SK-N-SH treated with all-trans-retinoic acid at 6 μM for 48 hours (cell line): ENCODE measurements around the gene C5AR2.

ENCODE experiments used
- ATAC-seq: fragments of 200-7000 bp; cut with Tn5 transposase; 3 replicates; pipeline ENCODE4 v1.9.1; 2020; ENCODE audit warnings: mild to moderate bottlenecking, moderate library complexity
- ARNTL ChIP-seq: fragments of 450-650 bp; formaldehyde crosslinking; IDR thresholded peaks from 2 replicates; pipeline ENCODE4 v1.5.0; 2020; ENCODE audit warnings: low read depth, mild to moderate bottlenecking, moderate library complexity, borderline replicate concordance
- BACH2 ChIP-seq: fragments of 250-450 bp; sonication (Bioruptor Pico); IDR thresholded peaks from 2 replicates; pipeline ENCODE4 v1.9.0; 2021; ENCODE audit warnings: mild to moderate bottlenecking, borderline replicate concordance
- CSDC2 ChIP-seq: fragments of 250-450 bp; sonication (Bioruptor Pico); IDR thresholded peaks from 2 replicates; pipeline ENCODE4 v1.5.0; 2020; ENCODE audit warnings: mild to moderate bottlenecking, moderate library complexity
- CSRNP3 ChIP-seq: fragments of 250-450 bp; sonication (Bioruptor Pico); IDR thresholded peaks from 2 replicates; pipeline ENCODE4 v1.5.1; 2021; ENCODE audit warnings: mild to moderate bottlenecking, moderate library complexity
- ESRRG ChIP-seq: fragments of 250-450 bp; sonication (Bioruptor Pico); IDR thresholded peaks from 2 replicates; pipeline ENCODE4 v1.6.1; 2021; ENCODE audit warnings: mild to moderate bottlenecking
- GLIS3 ChIP-seq: fragments of 250-450 bp; sonication (Bioruptor Pico); IDR thresholded peaks from 2 replicates; pipeline ENCODE4 v1.5.0; 2020; ENCODE audit warnings: mild to moderate bottlenecking, moderate library complexity
- ISL1 ChIP-seq: fragments of 250-450 bp; sonication (Bioruptor Pico); IDR thresholded peaks from 2 replicates; pipeline ENCODE4 v2.1.2; 2022; ENCODE audit warnings: mild to moderate bottlenecking, moderate library complexity
- OSR1 ChIP-seq: fragments of 250-450 bp; sonication (Bioruptor Pico); IDR thresholded peaks from 2 replicates; pipeline ENCODE4 v1.8.0; 2022; ENCODE audit warnings: moderate library complexity, mild to moderate bottlenecking, inconsistent platforms
- PATZ1 ChIP-seq: fragments of 250-450 bp; sonication (Bioruptor Pico); IDR thresholded peaks from 2 replicates; pipeline ENCODE4 v1.8.0; 2020; ENCODE audit warnings: mild to moderate bottlenecking, moderate library complexity, borderline replicate concordance
- PPARA ChIP-seq: fragments of 250-450 bp; sonication (Bioruptor Pico); IDR thresholded peaks from 2 replicates; pipeline ENCODE4 v1.5.0; 2020; ENCODE audit warnings: mild to moderate bottlenecking, borderline replicate concordance
- SNAI2 ChIP-seq: fragments of 250-450 bp; sonication (Bioruptor Pico); IDR thresholded peaks from 2 replicates; pipeline ENCODE4 v1.5.0; 2020; ENCODE audit warnings: mild to moderate bottlenecking, moderate library complexity
- TCF4 ChIP-seq: fragments of 250-450 bp; sonication (Bioruptor Pico); IDR thresholded peaks from 2 replicates; pipeline ENCODE4 v1.8.0; 2021; ENCODE audit warnings: mild to moderate bottlenecking, moderate library complexity, borderline replicate concordance
- TOX ChIP-seq: fragments of 250-450 bp; sonication (Bioruptor Pico); IDR thresholded peaks from 2 replicates; pipeline ENCODE4 v1.8.0; 2021; ENCODE audit warnings: mild to moderate bottlenecking, moderate library complexity, borderline replicate concordance
- TSHZ2 ChIP-seq: fragments of 250-450 bp; sonication (Bioruptor Pico); IDR thresholded peaks from 2 replicates; pipeline ENCODE4 v1.5.0; 2020; ENCODE audit warnings: mild to moderate bottlenecking, moderate library complexity
- ZC3H10 ChIP-seq: fragments of 250-450 bp; sonication (Bioruptor Pico); IDR thresholded peaks from 2 replicates; pipeline ENCODE4 v1.5.1; 2021; ENCODE audit warnings: mild to moderate bottlenecking, moderate library complexity
- ZFP3 ChIP-seq: fragments of 250-450 bp; sonication (Bioruptor Pico); IDR thresholded peaks from 2 replicates; pipeline ENCODE4 v1.5.0; 2020; ENCODE audit warnings: mild to moderate bottlenecking, moderate library complexity
- ZFP30 ChIP-seq: fragments of 450-650 bp; formaldehyde crosslinking; IDR thresholded peaks from 2 replicates; pipeline ENCODE4 v1.5.0; 2022; ENCODE audit warnings: mild to moderate bottlenecking, moderate library complexity
- ZNF565 ChIP-seq: fragments of 450-650 bp; formaldehyde crosslinking; conservative IDR thresholded peaks from 2 replicates; pipeline ENCODE4 v1.5.0; 2020; ENCODE audit warnings: low read depth, mild to moderate bottlenecking, moderate library complexity
- ZNF70 ChIP-seq: fragments of 450-650 bp; formaldehyde crosslinking; IDR thresholded peaks from 2 replicates; pipeline ENCODE4 v1.5.0; 2020; ENCODE audit warnings: mild to moderate bottlenecking, moderate library complexity
- ZNF8 ChIP-seq: fragments of 450-650 bp; formaldehyde crosslinking; IDR thresholded peaks from 2 replicates; pipeline ENCODE4 v1.5.0; 2020; ENCODE audit warnings: mild to moderate bottlenecking, moderate library complexity
- TF ChIP-seq, protein P1 (sequence below): fragments of 250-450 bp; sonication (Bioruptor Pico); IDR thresholded peaks from 2 replicates; pipeline ENCODE4 v1.5.1; 2020; ENCODE audit warnings: low read depth, mild to moderate bottlenecking, moderate library complexity
- TF ChIP-seq, protein P2 (sequence below): fragments of 250-450 bp; sonication (Bioruptor Pico); IDR thresholded peaks from 2 replicates; pipeline ENCODE4 v1.8.0; 2021; ENCODE audit warnings: low read depth, mild to moderate bottlenecking, moderate library complexity, borderline replicate concordance

Gene C5AR2

GRCh38 chr19:47348819-47349795 lies 17.1 kb downstream of the C5AR2 start, which contains the start of gene DHX34:
DHX34 (plus strand) TSS chr19:47349315; CDS start chr19:47353031, 3,716 bp downstream.
- ATAC-seq = peak; percentile 97
- no peak for TF ChIP-seq TOX (CRISPR knock-in tag)
- TF ChIP-seq ZNF70 = no peak
- TF ChIP-seq, protein P1, sequence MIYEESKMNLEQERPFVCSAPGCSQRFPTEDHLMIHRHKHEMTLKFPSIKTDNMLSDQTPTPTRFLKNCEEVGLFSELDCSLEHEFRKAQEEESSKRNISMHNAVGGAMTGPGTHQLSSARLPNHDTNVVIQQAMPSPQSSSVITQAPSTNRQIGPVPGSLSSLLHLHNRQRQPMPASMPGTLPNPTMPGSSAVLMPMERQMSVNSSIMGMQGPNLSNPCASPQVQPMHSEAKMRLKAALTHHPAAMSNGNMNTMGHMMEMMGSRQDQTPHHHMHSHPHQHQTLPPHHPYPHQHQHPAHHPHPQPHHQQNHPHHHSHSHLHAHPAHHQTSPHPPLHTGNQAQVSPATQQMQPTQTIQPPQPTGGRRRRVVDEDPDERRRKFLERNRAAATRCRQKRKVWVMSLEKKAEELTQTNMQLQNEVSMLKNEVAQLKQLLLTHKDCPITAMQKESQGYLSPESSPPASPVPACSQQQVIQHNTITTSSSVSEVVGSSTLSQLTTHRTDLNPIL (CRISPR knock-in tag) = no peak
- no peak for TF ChIP-seq ESRRG (CRISPR knock-in tag)
- TF ChIP-seq ZNF565 (CRISPR knock-in tag) = no peak
- TF ChIP-seq TSHZ2 (CRISPR knock-in tag) = no peak
- TF ChIP-seq CSRNP3 (CRISPR knock-in tag) = no peak
- TF ChIP-seq ZNF8 (CRISPR knock-in tag) = no peak
- no peak for TF ChIP-seq TCF4 (CRISPR knock-in tag)
- no peak for TF ChIP-seq CSDC2
- TF ChIP-seq BACH2 (CRISPR knock-in tag) = no peak
- no peak for TF ChIP-seq ZC3H10 (CRISPR knock-in tag)
- TF ChIP-seq PATZ1 = no peak
- TF ChIP-seq, protein P2, sequence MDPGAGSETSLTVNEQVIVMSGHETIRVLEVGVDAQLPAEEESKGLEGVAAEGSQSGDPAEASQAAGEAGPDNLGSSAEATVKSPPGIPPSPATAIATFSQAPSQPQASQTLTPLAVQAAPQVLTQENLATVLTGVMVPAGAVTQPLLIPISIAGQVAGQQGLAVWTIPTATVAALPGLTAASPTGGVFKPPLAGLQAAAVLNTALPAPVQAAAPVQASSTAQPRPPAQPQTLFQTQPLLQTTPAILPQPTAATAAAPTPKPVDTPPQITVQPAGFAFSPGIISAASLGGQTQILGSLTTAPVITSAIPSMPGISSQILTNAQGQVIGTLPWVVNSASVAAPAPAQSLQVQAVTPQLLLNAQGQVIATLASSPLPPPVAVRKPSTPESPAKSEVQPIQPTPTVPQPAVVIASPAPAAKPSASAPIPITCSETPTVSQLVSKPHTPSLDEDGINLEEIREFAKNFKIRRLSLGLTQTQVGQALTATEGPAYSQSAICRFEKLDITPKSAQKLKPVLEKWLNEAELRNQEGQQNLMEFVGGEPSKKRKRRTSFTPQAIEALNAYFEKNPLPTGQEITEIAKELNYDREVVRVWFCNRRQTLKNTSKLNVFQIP (CRISPR knock-in tag) = no peak

DNA sequence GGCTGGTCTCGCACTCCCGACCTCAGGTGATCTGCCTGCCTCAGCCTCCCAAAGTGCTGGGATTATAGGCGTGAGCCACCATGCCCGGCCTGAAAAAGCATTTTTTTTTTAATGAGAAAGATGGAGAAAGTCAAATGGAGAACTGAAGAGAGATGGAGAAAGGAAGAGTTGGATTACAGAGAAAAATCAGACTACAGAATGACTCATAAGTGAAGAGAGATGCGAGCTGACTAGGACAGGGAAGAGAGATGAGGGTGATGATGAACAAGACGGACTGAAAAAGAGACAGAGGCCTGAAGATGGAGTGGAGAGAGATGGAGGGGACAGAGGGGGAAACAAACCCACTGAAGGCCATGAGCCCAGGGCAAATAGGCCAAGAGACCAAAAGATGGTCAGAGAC lies 18.7 kb downstream of the C5AR2 start:
- no peak for TF ChIP-seq GLIS3 (CRISPR knock-in tag)
- TF ChIP-seq, all 23 proteins: peak for 0
- ATAC-seq = no peak

DNA sequence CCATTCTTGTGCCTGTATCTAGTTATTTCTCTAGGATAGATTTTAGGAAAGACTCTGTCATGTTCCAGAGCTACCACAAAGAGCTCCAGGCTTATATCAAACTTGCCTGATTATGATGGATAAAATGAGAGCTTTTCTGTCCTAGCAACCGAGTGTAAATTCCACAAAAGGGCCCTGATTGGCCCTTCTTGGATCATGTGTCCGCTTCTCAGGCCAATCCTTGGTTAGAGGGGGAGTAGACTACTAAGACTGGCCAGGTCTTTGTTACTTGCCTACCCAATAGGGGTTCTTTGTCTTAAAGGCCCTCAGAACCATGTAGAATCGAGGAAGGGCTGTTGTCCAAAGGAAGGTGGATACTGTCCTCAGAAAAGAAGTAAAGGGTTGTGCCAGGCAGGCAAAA lies 19.6 kb downstream of the C5AR2 start:
- ATAC-seq = peak; percentile 73
- no peak for TF ChIP-seq ZNF565 (CRISPR knock-in tag)
- TF ChIP-seq SNAI2 = no peak
- no peak for TF ChIP-seq TOX (CRISPR knock-in tag)
- TF ChIP-seq ZNF70 = no peak
- no peak for TF ChIP-seq ZFP3
- TF ChIP-seq ZFP30 = no peak
- TF ChIP-seq PPARA (CRISPR knock-in tag) = no peak
- no peak for TF ChIP-seq CSRNP3 (CRISPR knock-in tag)
- no peak for TF ChIP-seq CSDC2
- TF ChIP-seq ESRRG (CRISPR knock-in tag) = no peak
- no peak for TF ChIP-seq ISL1
- TF ChIP-seq ARNTL (CRISPR knock-in tag) = no peak
- TF ChIP-seq, protein P1 (CRISPR knock-in tag) = no peak
- no peak for TF ChIP-seq OSR1
- no peak for TF ChIP-seq ZNF8 (CRISPR knock-in tag)
- no peak for TF ChIP-seq GLIS3 (CRISPR knock-in tag)
- TF ChIP-seq BACH2 (CRISPR knock-in tag) = no peak
- TF ChIP-seq TCF4 (CRISPR knock-in tag) = no peak
